Hepatocyte (in vitro differentiated cells): ENCODE results near the gene OR4F15.

Experiments
- EZH2 ChIP-seq: fragments of 200-600 bp; sonication (generic); IDR thresholded peaks from 2 replicates; pipeline ENCODE4 v1.6.1; 2016; ENCODE audit warnings: antibody characterized with exemption, mild to moderate bottlenecking, borderline replicate concordance
- TF ChIP-seq, protein P1 (sequence below): fragments of 200-600 bp; sonication (generic); IDR thresholded peaks from 2 replicates; pipeline ENCODE4 v1.5.1; 2016; ENCODE audit warnings: antibody characterized with exemption, mild to moderate bottlenecking; ENCODE audit not compliant: poor library complexity

DNA sequence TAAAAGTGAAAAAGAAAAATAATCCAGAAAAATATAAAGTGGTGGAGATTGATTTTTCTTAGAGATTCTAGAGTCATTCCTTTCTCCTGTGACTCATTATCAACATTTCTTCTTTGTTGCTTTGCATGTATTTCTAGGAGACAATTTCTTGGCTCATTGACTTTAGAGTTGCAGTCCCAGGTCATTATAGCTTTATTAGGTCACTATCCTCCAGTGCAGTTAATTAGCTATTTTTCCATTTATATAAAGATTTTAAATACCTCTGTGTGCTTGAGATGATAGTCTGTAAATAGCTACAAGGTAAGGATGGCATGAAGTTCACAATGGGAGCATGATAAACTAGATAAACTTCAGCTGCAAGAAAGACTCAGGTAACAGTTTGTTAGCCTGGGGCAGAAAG is at the start of gene OR4F15:
- no peak for TF ChIP-seq EZH2
- TF ChIP-seq, protein P1, sequence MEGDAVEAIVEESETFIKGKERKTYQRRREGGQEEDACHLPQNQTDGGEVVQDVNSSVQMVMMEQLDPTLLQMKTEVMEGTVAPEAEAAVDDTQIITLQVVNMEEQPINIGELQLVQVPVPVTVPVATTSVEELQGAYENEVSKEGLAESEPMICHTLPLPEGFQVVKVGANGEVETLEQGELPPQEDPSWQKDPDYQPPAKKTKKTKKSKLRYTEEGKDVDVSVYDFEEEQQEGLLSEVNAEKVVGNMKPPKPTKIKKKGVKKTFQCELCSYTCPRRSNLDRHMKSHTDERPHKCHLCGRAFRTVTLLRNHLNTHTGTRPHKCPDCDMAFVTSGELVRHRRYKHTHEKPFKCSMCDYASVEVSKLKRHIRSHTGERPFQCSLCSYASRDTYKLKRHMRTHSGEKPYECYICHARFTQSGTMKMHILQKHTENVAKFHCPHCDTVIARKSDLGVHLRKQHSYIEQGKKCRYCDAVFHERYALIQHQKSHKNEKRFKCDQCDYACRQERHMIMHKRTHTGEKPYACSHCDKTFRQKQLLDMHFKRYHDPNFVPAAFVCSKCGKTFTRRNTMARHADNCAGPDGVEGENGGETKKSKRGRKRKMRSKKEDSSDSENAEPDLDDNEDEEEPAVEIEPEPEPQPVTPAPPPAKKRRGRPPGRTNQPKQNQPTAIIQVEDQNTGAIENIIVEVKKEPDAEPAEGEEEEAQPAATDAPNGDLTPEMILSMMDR: no peak
